Stomach (tissue), 4 donors: ENCODE results near the gene CRIP2.

Experiments
- EP300 ChIP-seq: sonication (generic); formaldehyde crosslinking; IDR thresholded peaks from one replicate; pipeline ENCODE4 v1.6.1; 2017; ENCODE audit warnings: antibody characterized with exemption
- POLR2AphosphoS5 ChIP-seq, 3 donors: sonication (generic); formaldehyde crosslinking; IDR thresholded peaks; one replicate each; pipeline ENCODE4 v1.6.1; 2016; ENCODE audit warnings: antibody characterized with exemption in 3 of 3
- TF ChIP-seq, protein P1 (sequence below), 7 experiments: fragments of 450-650 bp in 4 of 7; fragments of 200-600 bp in 3 of 7; sonication (generic) in 3 of 7; IDR thresholded peaks; one replicate each; pipeline ENCODE4 v1.5.1; 2016 to 2019; ENCODE audit warnings: antibody characterized with exemption in 7 of 7, control low read depth in 2 of 7, mild to moderate bottlenecking in 1 of 7

DNA sequence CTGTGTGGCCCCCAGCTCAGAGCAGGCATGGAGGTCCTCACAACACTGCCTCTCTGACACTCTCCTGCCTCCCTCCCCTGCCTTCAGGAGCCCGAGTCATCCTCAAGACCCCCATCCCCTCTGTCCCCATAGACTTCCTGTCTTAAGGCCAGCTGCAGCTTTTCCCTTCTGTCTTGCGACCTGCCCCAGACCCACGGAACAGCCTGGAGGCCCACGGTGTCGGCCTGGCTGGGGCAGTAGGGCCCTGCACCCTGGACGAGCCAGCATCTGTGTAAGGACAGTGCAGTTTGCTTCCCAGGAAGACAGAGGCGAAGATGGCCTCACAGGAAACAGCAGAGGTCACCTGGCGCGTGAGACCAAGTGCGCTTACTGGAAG lies 26.1 kb downstream of the CRIP2 start:
- TF ChIP-seq, protein P1, sequence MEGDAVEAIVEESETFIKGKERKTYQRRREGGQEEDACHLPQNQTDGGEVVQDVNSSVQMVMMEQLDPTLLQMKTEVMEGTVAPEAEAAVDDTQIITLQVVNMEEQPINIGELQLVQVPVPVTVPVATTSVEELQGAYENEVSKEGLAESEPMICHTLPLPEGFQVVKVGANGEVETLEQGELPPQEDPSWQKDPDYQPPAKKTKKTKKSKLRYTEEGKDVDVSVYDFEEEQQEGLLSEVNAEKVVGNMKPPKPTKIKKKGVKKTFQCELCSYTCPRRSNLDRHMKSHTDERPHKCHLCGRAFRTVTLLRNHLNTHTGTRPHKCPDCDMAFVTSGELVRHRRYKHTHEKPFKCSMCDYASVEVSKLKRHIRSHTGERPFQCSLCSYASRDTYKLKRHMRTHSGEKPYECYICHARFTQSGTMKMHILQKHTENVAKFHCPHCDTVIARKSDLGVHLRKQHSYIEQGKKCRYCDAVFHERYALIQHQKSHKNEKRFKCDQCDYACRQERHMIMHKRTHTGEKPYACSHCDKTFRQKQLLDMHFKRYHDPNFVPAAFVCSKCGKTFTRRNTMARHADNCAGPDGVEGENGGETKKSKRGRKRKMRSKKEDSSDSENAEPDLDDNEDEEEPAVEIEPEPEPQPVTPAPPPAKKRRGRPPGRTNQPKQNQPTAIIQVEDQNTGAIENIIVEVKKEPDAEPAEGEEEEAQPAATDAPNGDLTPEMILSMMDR (IDR thresholded peaks at IDR 0.05) = no peak
- TF ChIP-seq EP300 = no peak
- no peak for TF ChIP-seq POLR2AphosphoS5 (IDR thresholded peaks at IDR 0.05)
